Measurements from ENCODE around the gene PPIL1.

DNA sequence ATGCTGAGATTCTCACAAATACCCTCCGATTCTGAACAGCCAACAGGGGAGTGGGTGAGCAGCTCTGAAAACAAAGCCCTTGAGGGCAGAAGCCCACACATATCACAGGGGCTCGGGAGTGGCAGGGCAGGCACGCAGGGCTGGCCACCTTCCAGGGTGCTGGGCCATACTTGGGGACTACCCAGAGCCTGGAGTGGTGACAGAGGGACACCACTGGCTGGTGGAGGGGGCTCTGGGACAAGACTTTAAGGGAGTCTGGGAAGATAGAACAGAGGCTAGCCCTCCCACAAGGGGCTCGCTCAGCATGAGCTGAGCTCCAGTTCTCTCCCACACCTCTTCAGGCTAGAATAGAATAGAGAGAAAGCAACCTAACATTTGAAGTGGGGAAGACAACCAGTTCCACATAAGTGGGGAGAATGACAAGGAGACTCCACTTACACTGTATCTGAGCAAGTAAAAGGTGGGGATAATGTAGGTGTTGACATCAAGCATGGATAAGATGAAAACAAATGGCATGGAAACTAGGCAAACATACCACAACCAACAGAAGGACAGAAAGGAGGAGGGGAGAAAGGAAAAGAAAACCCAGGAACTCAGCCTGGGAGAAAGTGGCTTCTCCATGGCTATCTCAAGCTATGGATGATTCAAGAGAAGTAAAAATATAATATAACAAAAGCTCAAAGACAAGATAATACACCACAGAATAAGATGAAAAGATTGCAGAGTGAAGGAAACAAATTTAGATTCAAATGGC, 7.0 kb downstream of the PPIL1 start:
- no peak for TF ChIP-seq CTCF (IDR thresholded peaks at IDR 0.05)
- TF ChIP-seq POLR2A (IDR thresholded peaks at IDR 0.05) = no peak
- no peak for TF ChIP-seq EP300 (IDR thresholded peaks at IDR 0.05)
